Renal cortex interstitium (tissue), 3 donors: ENCODE measurements around the gene SETD9. TPM values are rescaled to one million over a fixed set of nuclear protein-coding genes. Genes with fewer than 3 reads are reported as not detected.

ENCODE experiments used
- polyA plus RNA-seq, 3 donors: library from polyadenylated mRNA; unstranded; fragments of 120-200 nt; gene quantifications; one replicate each; pipeline ENCODE4 v1.2.1, GENCODE V29; 2013; ENCODE audit not compliant: insufficient read length in 3 of 3

The SETD9 gene
- polyA plus RNA-seq, 3 donors = 15.0 to 18.9 (median 17.5) TPM

Other genes starting within 250 kb of the SETD9 start
- 100 to 1,000 TPM in 1 of 3 donors, 10 to 100 TPM in 2; 73.1 to 100 (median 95.3) TPM for gene MAP3K1, start 94.0 kb upstream of the SETD9 start, polyA plus RNA-seq
- 10 to 100 TPM; 32.1 to 37.9 (median 33.4) TPM for gene MIER3, start 42.5 kb downstream of the SETD9 start, polyA plus RNA-seq